ENCODE data around the gene TMEM203. TPM values are rescaled to one million over a fixed set of nuclear protein-coding genes. Genes with fewer than 3 reads are reported as not detected.

Gene TMEM203
- polyA plus RNA-seq, 1 experiment = 43.8 TPM

- no peak for TF ChIP-seq CTCF (IDR thresholded peaks at IDR 0.05; ENCODE audit: insufficient read depth, low read depth, low read length)
- ChIA-PET CTCF (interaction anchor here (0.8 to 1.4 kb wide), 4 partner anchors 10 to 359 kb away, joined by 3 to 5 read pairs (median 4); partner anchors contain the start of gene TMEM210), POLR2A (no interaction called here)
- DNase-seq (ENCODE audit: low read depth) = no peak
- peak overlapping the region; percentile 98 for H3K4me3 ChIP-seq (ENCODE audit: low read depth, low read length)
- H3K36me3 ChIP-seq (ENCODE audit: control insufficient read depth, insufficient read depth, low read length) = peaks cover 43% of the 10 kb centered on the region
- no peaks in the 10 kb centered on the region for H3K27me3 ChIP-seq (ENCODE audit: control insufficient read depth, insufficient read depth, low read length)
These were observed 18.1 kb downstream of the TMEM203 start for GRCh38 chr9:137187386-137187785.

- no peaks in the 10 kb centered on the region for H3K27me3 ChIP-seq (ENCODE audit: control insufficient read depth, insufficient read depth, low read length)
- CTCF ChIA-PET = no interaction called here
- DNase-seq (ENCODE audit: low read depth) = no peak
- TF ChIP-seq CTCF (IDR thresholded peaks at IDR 0.05; ENCODE audit: insufficient read depth, low read depth, low read length) = no peak
- POLR2A ChIA-PET = no interaction called here
- H3K36me3 ChIP-seq (ENCODE audit: control insufficient read depth, insufficient read depth, low read length) = peaks cover 42% of the 10 kb centered on the region
- no peak overlapping the region for H3K4me3 ChIP-seq (ENCODE audit: low read depth, low read length)
These were observed 19.1 kb downstream of the TMEM203 start for GRCh38 chr9:137186385-137186784.

- POLR2A ChIA-PET = no interaction called here
- Histone ChIP-seq H3K36me3 (ENCODE audit: control insufficient read depth, insufficient read depth, low read length) (peaks cover 41% of the 10 kb centered on the region), H3K4me3 (ENCODE audit: low read depth, low read length) (no peak overlapping the region), H3K27me3 (ENCODE audit: control insufficient read depth, insufficient read depth, low read length) (no peaks in the 10 kb centered on the region)
- TF ChIP-seq CTCF (IDR thresholded peaks at IDR 0.05; ENCODE audit: insufficient read depth, low read depth, low read length) = no peak
- CTCF ChIA-PET = no interaction called here
- no peak for DNase-seq (ENCODE audit: low read depth)
These were observed 19.5 kb downstream of the TMEM203 start for GRCh38 chr9:137185921-137186320.

- ChIA-PET POLR2A (no interaction called here), CTCF (interaction anchor here (1.4 kb wide), 1 partner anchor 9 kb away, joined by 3 read pairs; no protein-coding TSS in a partner anchor)
- H3K36me3 ChIP-seq (ENCODE audit: control insufficient read depth, insufficient read depth, low read length) = peaks cover 36% of the 10 kb centered on the region
- no peaks in the 10 kb centered on the region for H3K27me3 ChIP-seq (ENCODE audit: control insufficient read depth, insufficient read depth, low read length)
- no peak for DNase-seq (ENCODE audit: low read depth)
- TF ChIP-seq CTCF (IDR thresholded peaks at IDR 0.05; ENCODE audit: insufficient read depth, low read depth, low read length) = no peak
- H3K4me3 ChIP-seq (ENCODE audit: low read depth, low read length) = no peak overlapping the region
These were observed 20.4 kb downstream of the TMEM203 start for GRCh38 chr9:137184881-137185660.

- H3K27me3 ChIP-seq (ENCODE audit: control insufficient read depth, insufficient read depth, low read length) = no peaks in the 10 kb centered on the region
- no peak overlapping the region for H3K4me3 ChIP-seq (ENCODE audit: low read depth, low read length)
- no peak for TF ChIP-seq CTCF (IDR thresholded peaks at IDR 0.05; ENCODE audit: insufficient read depth, low read depth, low read length)
- POLR2A ChIA-PET = interaction anchor here (0.5 kb wide), 1 partner anchor 39 kb away, joined by 6 read pairs; no protein-coding TSS in a partner anchor
- peaks cover 33% of the 10 kb centered on the region for H3K36me3 ChIP-seq (ENCODE audit: control insufficient read depth, insufficient read depth, low read length)
- CTCF ChIA-PET = interaction anchor here (1.4 kb wide), 1 partner anchor 8 kb away, joined by 3 read pairs; no protein-coding TSS in a partner anchor
- DNase-seq (ENCODE audit: low read depth) = no peak
These were observed 21.4 kb downstream of the TMEM203 start for GRCh38 chr9:137183980-137184595.

Measured in BJ (cell line).